HG03095 (cell line): Measurements from ENCODE around the gene CATSPERB.
"Not testable (repeated sequence)": the region's sequence is repeated elsewhere in the genome, so short reads cannot be mapped to it uniquely, and the experiment has no call there.

Experiments used
- ATAC-seq: cut with Tn5 transposase; IDR thresholded peaks from one replicate; pipeline ENCODE4 v1.9.1; 2021; ENCODE audit warnings: moderate library complexity; ENCODE audit not compliant: unreplicated experiment

Gene CATSPERB

DNA sequence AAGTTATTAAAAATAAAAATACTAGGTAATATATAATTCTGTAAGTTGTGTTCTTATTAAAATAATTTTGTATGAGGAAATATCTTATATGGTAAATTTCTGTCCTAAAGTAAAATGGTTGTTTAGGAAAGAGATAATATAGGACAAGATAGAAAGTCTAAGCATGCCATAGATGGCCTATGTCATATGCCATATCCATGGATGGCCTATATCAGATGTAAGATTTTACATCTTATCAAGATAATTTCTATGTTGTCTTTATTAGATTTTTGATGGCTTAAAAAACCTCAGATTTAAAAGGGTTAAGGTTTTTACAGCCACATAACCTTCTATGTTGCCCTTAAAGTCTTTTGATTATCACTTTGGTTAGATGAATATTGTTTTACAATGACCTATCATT is 52.6 kb downstream of the CATSPERB start:
- ATAC-seq: no peak

DNA sequence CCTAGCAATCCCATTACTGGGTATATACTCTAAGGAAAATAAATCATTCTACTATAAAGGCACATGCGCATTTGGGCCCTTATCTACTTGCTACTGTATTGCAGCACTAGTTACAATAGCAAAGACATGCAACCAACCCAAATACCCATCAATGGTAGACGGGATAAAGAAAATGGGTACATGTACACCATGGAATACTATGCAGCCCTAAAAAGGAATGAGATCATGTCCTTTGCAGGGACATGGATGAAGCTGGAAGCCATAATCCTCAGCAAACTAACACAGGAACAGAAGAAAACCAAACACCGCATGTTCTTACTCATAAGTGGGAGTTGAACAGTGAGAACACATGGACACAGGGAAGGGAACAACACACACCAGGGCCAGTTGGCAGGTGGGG is 54.2 kb downstream of the CATSPERB start:
- ATAC-seq: not testable (repeated sequence)

GRCh38 chr14:91674911-91675310 is 57.0 kb downstream of the CATSPERB start:
- ATAC-seq: no peak

DNA sequence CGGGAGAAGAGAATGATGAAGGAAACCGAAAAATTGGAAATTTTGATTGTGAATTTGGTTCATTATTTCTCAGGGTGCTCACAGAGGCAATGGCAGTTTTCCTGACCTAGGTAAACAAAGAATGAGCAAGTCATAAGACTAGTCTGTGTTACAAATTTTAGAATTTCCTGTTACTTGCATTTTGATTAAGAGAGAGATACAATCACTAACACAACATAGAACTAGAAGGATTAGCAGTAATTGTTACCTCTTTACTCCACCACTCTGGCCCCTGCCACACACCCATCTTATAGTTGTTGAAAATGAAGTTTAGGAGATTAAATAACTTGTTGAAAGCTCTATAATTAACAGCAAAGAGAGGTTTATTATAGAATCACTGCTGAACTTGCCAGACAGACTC is 62.0 kb downstream of the CATSPERB start:
- ATAC-seq: no peak

DNA sequence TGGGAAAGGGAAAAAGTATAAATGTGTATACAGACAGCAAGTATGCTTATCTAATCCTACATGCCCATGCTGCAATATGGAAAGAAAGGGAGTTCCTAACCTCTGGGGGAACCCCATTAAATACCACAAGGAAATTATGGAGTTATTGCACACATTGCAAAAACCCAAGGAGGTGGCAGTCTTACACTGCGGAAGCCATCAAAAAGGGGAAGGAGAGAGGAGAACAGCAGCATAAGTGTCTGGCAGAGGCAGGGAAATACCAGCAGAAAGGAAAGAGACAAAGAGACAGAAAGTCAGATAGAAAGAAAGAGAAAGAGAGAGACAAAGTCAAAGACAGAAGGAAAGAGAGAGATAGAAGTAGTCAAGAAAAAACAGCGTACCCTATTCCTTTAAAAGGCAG is 64.8 kb downstream of the CATSPERB start:
- not testable (repeated sequence) for ATAC-seq

DNA sequence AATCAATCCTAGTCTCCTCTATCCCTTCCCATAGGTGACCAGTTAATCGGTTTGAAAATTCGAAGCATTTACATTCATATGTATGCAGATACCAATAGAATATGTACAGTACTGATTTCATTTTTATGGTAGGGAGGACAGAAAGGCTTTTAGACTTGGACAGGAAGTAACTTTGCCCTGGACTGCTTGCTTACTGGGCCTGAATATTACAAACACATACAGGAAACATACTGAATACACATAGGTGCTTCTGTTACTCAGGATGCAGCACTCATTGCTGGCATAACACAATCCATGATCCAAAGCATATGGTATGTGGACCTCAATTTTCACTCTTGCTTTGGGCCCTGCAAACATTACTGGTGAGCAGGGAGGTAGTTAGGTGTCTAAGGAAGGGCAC is 71.1 kb downstream of the CATSPERB start:
- ATAC-seq: no peak

DNA sequence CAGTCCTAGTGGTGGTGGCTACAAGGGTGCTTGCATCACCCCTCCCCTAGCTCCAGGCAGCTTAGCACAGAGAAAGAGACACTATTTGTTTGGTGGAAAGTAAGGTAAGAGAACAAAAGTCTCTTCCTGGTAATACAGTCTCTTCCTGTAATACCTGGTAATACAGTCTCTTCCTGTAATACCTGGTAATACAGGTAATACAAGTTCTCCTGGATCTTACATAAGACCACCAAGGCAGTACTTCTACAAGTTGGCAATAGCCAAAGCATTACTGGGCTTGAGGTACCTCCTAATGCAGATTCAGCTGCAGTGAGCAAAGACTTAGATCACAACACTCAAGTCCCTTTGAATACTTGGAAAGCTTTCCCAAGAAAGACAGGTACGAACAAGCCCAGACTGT is 77.0 kb downstream of the CATSPERB start:
- no peak for ATAC-seq

DNA sequence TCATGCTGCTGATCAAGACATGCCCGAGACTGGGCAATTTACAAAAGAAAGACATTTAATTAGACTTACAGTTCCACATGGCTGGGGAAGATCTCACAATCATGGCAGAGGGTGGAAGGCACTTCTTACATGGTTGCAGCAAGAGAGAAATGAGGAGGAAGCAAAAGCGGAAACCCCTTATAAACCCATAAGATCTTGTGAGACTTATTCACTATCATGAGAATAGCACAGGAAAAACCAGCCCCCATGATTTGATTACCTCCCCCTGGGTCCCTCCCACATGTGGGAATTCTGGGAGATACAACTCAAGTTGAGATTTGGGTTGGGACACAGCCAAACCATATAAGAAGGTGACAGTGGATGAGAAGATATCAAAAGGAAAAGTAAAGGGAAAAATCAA is 78.4 kb downstream of the CATSPERB start:
- no peak for ATAC-seq

- no peak for ATAC-seq
Observed at GRCh38 chr14:91649930-91650329, 82.0 kb downstream of the CATSPERB start.

DNA sequence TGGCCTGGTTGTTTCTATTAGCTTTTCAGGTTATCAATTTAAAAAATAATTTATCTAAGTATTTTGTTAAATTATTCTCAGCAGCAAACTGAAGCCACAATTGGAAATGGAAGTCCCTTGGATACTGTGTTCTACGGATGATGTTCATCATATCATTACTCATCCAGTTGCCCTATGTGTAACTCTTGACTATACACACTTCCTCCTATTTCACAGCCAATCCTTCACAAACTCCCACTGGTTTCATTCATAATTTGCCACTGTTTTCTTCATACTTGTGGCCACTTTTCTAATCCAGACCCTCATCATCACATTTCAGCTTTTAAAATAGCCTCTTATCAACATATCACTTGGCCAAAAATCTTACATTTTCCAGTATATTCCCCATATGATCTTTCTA is 84.0 kb downstream of the CATSPERB start:
- no peak for ATAC-seq

DNA sequence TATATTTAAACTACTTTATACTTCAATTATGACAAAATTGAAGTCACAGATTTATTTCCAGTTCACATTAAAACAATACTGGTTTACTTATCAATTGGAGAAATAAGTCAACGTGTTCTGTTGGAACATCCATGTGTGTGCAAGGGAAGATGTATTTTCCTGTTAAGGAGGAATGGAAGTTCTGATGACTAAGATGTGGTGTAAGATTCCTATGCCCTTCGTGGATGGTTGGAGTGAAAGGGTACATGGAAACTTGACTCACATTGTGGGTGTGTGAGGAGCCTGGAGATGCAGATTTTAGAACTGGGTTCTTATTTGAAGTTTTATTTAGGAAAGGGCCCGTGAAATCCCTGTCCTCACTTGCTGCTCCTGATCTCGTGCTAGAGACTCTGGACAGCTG is 95.3 kb downstream of the CATSPERB start:
- no peak for ATAC-seq

DNA sequence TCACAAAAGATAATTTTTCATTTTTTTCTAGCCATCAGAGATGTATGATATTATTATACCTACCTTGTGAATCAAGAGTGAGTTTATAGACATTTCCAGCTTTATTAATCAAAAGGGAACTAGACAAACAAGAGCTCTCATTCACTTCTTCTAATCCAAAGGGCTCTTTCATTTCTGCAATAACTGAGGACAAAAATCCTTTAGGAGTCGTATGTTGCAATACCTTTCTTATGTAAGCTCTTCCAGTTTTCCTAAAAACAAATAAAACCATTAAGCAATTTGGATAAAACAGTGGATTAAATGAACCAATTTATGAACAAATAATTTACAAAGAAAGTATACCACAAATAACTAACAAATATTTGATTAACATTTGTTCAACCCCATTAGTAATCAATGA is 107.1 kb downstream of the CATSPERB start:
- no peak for ATAC-seq

GRCh38 chr14:91614187-91614586 is 117.7 kb downstream of the CATSPERB start:
- ATAC-seq: no peak

DNA sequence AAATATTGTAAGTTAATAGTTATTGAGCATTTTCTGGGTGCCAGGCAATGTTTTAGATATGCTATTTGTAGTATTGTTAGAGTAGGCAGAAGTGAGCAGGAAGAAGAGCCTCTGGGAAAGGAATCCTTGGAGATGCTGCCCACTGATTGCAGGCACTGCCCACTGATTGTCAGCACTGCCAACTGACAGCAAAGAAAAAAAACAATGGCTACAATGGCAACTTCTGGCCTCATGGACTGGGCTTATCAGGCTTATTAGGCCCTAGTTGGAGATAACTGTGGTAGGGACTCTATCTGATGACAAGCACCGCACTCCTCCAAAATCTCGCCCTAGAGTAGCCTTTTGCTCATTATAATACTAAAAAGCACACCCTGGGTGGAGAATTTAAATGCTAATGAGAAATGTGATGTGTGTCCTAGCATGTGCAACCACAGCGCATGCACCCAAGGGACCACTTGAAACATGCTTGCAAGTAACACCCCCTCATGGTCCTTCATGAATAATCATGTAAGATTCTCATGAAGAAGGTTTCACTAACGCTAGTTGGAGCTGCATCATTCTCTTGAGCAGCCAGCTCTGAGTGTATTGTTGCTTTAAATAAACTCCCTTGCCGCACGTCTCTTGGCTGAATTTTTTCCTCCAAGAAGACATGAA is 118.3 kb downstream of the CATSPERB start:
- no peak for ATAC-seq

- no peak for ATAC-seq
Observed at GRCh38 chr14:91611528-91611927, 120.4 kb downstream of the CATSPERB start.

- ATAC-seq: no peak
Observed at GRCh38 chr14:91609161-91609560, 122.7 kb downstream of the CATSPERB start.

DNA sequence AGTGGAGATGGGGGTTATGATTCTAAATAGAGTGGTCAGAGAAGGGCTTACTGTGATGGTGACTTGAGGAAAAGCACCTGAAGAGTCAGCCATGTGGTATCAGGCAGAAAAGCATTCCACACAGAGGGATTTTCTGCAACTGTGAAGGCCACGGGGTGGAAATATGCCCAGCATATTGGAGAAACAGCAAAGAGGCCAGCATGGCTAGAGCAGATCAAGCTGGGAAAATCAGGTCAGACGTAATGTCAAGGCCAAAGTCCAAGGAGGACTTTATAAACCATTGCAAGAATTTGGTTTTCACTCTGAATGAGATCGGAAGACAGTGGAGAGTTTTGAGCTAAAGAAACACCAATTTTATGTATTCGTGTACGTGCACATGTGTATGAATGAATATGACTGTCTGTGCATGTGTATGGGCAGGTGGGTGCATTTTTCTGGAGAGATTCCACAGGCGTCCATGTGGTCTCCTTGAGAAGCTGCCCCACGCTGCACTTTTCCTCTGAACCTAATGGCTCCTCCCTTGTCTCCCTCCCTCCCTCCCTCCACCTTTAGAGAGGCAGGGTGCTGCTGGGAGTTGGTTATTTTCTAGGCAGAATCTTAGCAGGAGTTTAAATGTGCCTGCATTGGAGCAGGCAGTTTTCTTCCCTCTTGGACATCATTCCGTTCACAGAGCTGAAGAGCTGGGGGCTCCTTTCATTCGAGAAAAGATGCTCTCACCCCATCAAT is 124.4 kb downstream of the CATSPERB start:
- ATAC-seq: no peak

GRCh38 chr14:91606851-91607250 is 125.0 kb downstream of the CATSPERB start:
- ATAC-seq: no peak

GRCh38 chr14:91604611-91605010 is 127.3 kb downstream of the CATSPERB start:
- not testable (repeated sequence) for ATAC-seq

- no peak for ATAC-seq
Observed at GRCh38 chr14:91599994-91600393, 131.9 kb downstream of the CATSPERB start.

GRCh38 chr14:91595736-91596135 is 136.2 kb downstream of the CATSPERB start:
- no peak for ATAC-seq

GRCh38 chr14:91593957-91594356 is 137.9 kb downstream of the CATSPERB start:
- not testable (repeated sequence) for ATAC-seq

DNA sequence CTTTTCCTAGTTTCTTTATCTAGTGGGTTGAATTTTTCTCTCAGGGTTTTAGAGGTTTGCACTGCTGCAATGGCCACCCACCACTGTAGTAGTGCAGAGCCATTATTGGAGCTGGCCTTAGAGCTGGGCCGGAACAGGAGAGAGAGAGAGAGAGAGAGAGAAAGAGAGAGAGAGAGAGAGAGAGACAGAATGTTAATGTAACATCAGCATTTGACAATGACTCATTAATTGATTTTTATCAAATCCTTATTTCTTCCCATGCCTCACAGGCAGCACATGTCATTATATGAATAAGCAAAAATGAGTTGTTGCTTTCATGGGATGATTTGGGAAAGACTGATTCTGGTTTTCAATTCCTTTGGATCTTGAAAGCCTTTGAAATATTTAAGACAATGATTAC is 145.5 kb downstream of the CATSPERB start:
- no peak for ATAC-seq
